Urinary bladder (tissue), 4 donors: Measurements from ENCODE around the gene TLR9. TPM values are rescaled to one million over a fixed set of nuclear protein-coding genes. Genes with fewer than 3 reads are reported as not detected.

Source experiments
- DNase-seq: peaks from one replicate; pipeline ENCODE4 v3.0.0-alpha.2; 2015; ENCODE audit errors: extremely low spot score
- H3K27ac ChIP-seq: one replicate; pipeline ENCODE4 v1.5.1; 2013; ENCODE audit warnings: low read depth, mild to moderate bottlenecking, moderate library complexity
- H3K36me3 ChIP-seq: one replicate; pipeline ENCODE4 v1.6.1; 2013; ENCODE audit warnings: mild to moderate bottlenecking, moderate library complexity; ENCODE audit not compliant: insufficient read depth
- H3K4me1 ChIP-seq: one replicate; pipeline ENCODE4 v1.6.1; 2013; ENCODE audit warnings: mild to moderate bottlenecking, moderate library complexity; ENCODE audit not compliant: insufficient read depth
- H3K4me3 ChIP-seq: one replicate; pipeline ENCODE4 v1.5.1; 2013; ENCODE audit warnings: low read depth, low read length
- WGBS: extraction: QIAGEN DNeasy Blood & Tissue Kit; methylation state at CpG from one replicate; pipeline ENCODE4 v1.1.7; 2013; 5-methylcytosine and 5-hydroxymethylcytosine counted together
- polyA plus RNA-seq: library from polyadenylated mRNA; stranded (reverse); fragments of 200-250 nt; gene quantifications from one replicate; pipeline ENCODE4 v1.2.3, GENCODE V29; 2013
- total RNA-seq: library from RNA; depleted of rRNA; stranded (reverse); fragments of >200 nt; gene quantifications from one replicate; pipeline ENCODE4 v1.2.3, GENCODE V29; 2014
- donor health status: healthy with polysubstance abuse.
- donor health status: healthy.

The TLR9 gene
- total and polyA plus RNA-seq, 2 donors = 0.11 to 0.33 TPM

DNA sequence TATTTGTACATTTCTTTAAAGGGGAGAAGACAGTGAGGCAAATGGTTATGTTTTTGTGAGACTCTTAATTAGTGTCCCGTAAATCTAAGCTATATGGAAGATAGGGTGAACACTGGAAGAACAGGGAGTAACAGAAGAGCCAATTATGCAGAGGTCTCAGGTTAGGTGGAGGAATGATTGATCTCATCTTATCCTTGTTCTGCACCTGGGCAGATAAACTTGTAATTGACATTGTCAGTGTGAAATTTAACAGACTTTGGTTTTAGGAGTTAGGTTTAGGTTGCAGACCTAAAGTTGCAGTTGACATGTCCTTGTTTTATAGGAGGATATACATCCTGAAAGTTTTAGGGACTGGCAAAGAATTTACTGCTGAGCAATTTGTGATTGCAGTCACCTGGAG, 16.6 kb upstream of the TLR9 start:
- H3K27ac ChIP-seq = no peak overlapping the region

GRCh38 chr3:52240886-52241370, 15.5 kb upstream of the TLR9 start:
- peaks cover 3% of the 10 kb centered on the region for H3K4me1 ChIP-seq
- WGBS = 87% methylated on average over 4 of the region's 4 CpGs
- H3K4me3 ChIP-seq = no peak overlapping the region
- no peak for DNase-seq
- no peaks in the 10 kb centered on the region for H3K36me3 ChIP-seq
- H3K27ac ChIP-seq = no peak overlapping the region

More for the DNA sequence above, 16.6 kb upstream of the TLR9 start:
- Histone ChIP-seq H3K36me3 (no peaks in the 10 kb centered on the region), H3K4me1 (peaks cover 3% of the 10 kb centered on the region), H3K4me3 (no peak overlapping the region)
- DNase-seq = no peak
- WGBS = 84% methylated on average over 1 of the region's 1 CpG

GRCh38 chr3:52240059-52240885, 14.8 kb upstream of the TLR9 start:
- peaks cover 3% of the 10 kb centered on the region for H3K4me1 ChIP-seq
- H3K27ac ChIP-seq = no peak overlapping the region
- no peaks in the 10 kb centered on the region for H3K36me3 ChIP-seq
- DNase-seq = no peak
- WGBS = 96% methylated on average over 1 of the region's 1 CpG
- no peak overlapping the region for H3K4me3 ChIP-seq

DNA sequence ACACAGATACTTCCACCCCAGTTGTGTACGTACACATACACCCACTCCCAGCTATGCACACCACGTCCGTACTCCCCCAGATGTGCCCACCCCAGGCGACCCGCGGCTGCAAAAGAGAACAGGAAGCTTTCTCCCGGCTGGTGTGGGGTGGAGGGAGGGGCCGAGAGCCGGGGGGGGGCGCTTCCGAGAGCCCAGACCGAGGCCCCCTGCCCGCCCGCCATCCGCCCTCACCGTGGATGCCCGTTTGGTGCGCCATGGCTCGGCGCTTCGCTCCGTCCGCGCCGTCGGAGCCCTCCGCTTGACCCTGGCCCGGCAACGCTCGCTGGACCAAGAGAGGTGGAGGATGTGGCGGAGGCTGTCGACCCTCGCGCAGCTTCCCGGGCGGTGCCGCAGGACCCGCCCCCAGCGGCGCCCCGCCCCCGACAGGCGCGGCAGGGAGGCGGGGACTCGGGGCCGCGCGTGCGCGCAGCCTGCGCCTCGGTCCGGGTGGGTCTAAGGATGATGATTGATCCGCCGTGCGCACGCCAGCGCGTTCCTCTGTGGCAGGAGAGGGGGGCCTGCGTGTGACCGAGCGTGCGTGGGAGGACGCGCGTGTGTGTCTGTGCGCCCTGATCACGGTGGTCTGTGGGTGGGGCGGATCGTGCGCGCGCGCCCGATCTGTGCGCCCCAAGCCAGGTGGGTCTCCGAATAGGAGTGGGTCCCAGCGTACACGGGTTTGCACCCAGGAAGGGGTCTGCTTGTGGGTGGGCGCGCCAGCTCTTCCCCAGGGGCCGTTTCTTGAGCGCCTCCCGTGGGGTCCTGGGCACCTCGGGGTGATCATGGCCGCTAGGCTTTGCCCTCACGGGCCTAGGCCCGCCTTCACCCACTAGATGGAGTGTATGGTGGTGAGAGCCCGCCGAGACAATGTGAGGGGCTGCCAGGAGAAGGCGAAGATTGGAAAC, 13.6 kb upstream of the TLR9 start, which contains the start of gene TWF2:
TSS of gene TWF2 (minus strand) at position 398 of the 941 bp plus-strand sequence. CDS start at position 256, 142 bp downstream.
- WGBS = under 1% methylated on average over 92 of the region's 92 CpGs
- Histone ChIP-seq H3K27ac (peak within 1 kb of the TSS; percentile 85), H3K36me3 (no peaks in the 10 kb centered on the region), H3K4me1 (no peaks in the 10 kb centered on the region), H3K4me3 (peak within 1 kb of the TSS; percentile 74)
- no peak for DNase-seq

- peak overlapping the region; percentile 74 for H3K4me3 ChIP-seq
- 10% methylated on average over 11 of the region's 11 CpGs for WGBS
- no peaks in the 10 kb centered on the region for H3K36me3 ChIP-seq
- peak overlapping the region; percentile 69 for H3K27ac ChIP-seq
- H3K4me1 ChIP-seq = no peaks in the 10 kb centered on the region
- no peak for DNase-seq
Observed at GRCh38 chr3:52238193-52238760, 12.8 kb upstream of the TLR9 start.

DNA sequence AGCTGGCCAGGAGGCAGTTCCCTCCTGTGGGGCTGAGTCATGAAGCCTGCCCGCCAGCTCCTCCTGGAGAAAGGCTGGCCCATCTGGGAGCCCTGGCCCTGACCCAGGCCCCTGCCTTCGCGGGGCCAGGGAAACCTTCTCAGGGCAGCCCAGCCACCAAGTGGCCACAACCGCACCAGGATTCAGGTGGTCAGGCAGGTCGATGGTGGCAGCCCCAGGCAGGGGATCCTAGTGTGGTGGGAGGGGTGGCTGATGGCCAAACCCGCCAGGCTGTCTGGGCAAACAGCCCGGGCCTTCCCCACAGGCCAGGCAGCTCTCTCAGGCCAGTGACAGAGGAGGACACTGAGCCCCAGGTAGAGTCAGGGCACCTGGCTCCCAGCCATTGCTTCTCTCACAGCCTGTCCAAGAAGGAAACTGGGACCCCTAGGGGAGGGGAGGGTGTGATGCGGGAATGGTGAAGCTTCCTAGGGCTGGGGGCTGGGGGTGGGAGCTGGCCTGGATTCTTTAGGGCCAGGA, 12.3 kb upstream of the TLR9 start:
- Histone ChIP-seq H3K36me3 (no peaks in the 10 kb centered on the region), H3K4me3 (no peak overlapping the region), H3K27ac (peak overlapping the region; percentile 63), H3K4me1 (no peaks in the 10 kb centered on the region)
- no peak for DNase-seq
- 9% methylated on average over 8 of the region's 8 CpGs for WGBS

GRCh38 chr3:52237006-52237656, 11.7 kb upstream of the TLR9 start:
- H3K4me1 ChIP-seq = no peaks in the 10 kb centered on the region
- H3K36me3 ChIP-seq = no peaks in the 10 kb centered on the region
- peak overlapping the region; percentile 63 for H3K27ac ChIP-seq
- WGBS = 74% methylated on average over 6 of the region's 6 CpGs
- no peak overlapping the region for H3K4me3 ChIP-seq
- no peak for DNase-seq

DNA sequence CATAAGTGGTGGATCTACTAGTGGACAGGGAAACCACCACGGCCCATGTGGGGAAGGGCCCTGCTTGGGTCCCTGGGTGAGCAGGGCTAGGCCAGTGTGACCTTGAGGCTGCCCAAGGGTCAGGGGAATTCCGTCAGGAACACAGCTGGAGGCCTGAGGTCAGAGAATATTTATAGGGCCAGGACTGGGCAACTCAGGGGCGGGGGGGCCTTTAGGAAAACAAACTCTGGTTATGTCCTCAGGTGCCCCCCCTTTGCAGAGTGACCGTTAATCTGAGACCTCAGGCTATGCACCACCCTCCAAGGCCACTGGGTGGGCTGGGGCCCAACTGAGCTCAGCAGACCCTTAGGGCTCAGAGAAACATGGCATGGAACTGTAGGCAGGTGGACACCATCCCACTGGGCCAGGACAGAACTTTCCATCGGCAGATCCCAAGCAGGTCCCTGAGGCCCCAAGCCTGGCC, 11.0 kb upstream of the TLR9 start:
- Histone ChIP-seq H3K27ac (no peak overlapping the region), H3K4me3 (no peak overlapping the region), H3K36me3 (no peaks in the 10 kb centered on the region), H3K4me1 (no peaks in the 10 kb centered on the region)
- WGBS = 76% methylated on average over 5 of the region's 5 CpGs
- DNase-seq = no peak

GRCh38 chr3:52234516-52235447, 9.3 kb upstream of the TLR9 start:
- no peak for DNase-seq
- H3K4me3 ChIP-seq = no peak overlapping the region
- 88% methylated on average over 15 of the region's 15 CpGs for WGBS
- H3K36me3 ChIP-seq = no peaks in the 10 kb centered on the region
- H3K27ac ChIP-seq = no peak overlapping the region
- no peaks in the 10 kb centered on the region for H3K4me1 ChIP-seq

GRCh38 chr3:52233968-52234367, 8.5 kb upstream of the TLR9 start:
- Histone ChIP-seq H3K4me3 (no peak overlapping the region), H3K27ac (no peak overlapping the region), H3K36me3 (peaks cover 2% of the 10 kb centered on the region), H3K4me1 (no peaks in the 10 kb centered on the region)
- WGBS = 76% methylated on average over 3 of the region's 3 CpGs
- no peak for DNase-seq

- no peak overlapping the region for H3K27ac ChIP-seq
- H3K4me1 ChIP-seq = no peaks in the 10 kb centered on the region
- WGBS = 95% methylated on average over 5 of the region's 5 CpGs
- no peak overlapping the region for H3K4me3 ChIP-seq
- DNase-seq = no peak
- H3K36me3 ChIP-seq = peaks cover 5% of the 10 kb centered on the region
Observed at GRCh38 chr3:52233108-52233591, 7.7 kb upstream of the TLR9 start.
